HepG2 (cell line): ENCODE results near the gene DENND2D. TPM values are rescaled to one million over a fixed set of nuclear protein-coding genes. Genes with fewer than 3 reads are reported as not detected.

Experiments used
- ATAC-seq: fragments of 200-7000 bp; cut with Tn5 transposase; 3 replicates; pipeline ENCODE4 v1.9.1; 2020; ENCODE audit warnings: mild to moderate bottlenecking, moderate library complexity
- BruUV-seq: library from RNA; stranded (reverse); fragments of 400-500 nt; replicated peaks from 2 replicates; lab custom pipeline; 2021; lab: Mats Ljungman, UMichigan
- CTCF ChIA-PET: fragments of 300-600 bp; formaldehyde crosslinking; extraction: SDS; loops from one replicate; lab custom pipeline; 2021; ENCODE audit warnings: low total read pairs, inconsistent platforms, low intra/inter-chr PET ratio; lab: Yijun Ruan, JAX
- POLR2A ChIA-PET: fragments of 350-600 bp; sonication (Branson Sonifier 250); formaldehyde crosslinking; loops from one replicate; lab custom pipeline; 2020; ENCODE audit warnings: antibody characterized with exemption, inconsistent platforms; lab: Yijun Ruan, JAX
- DNase-seq: peaks from one replicate; pipeline ENCODE4 v3.0.0-alpha.2; 2015; ENCODE audit warnings: low spot score
- FAIRE-seq: peaks from 3 replicates; lab custom pipeline; 2011; peaks lifted over from hg19 to GRCh38; lab: Jason Lieb, UNC
- H2AFZ ChIP-seq: one replicate; pipeline ENCODE4 v1.6.1; 2011; ENCODE audit warnings: low read length, inconsistent platforms
- H3K27ac ChIP-seq: fragments of 300-600 bp; 3 replicates; pipeline ENCODE4 v1.8.0; 2011; ENCODE audit warnings: mixed run types, mild to moderate bottlenecking, mixed read lengths, low read length, inconsistent platforms; ENCODE audit not compliant: insufficient read depth; ENCODE audit errors: extremely low read length
- H3K27me3 ChIP-seq, 2 experiments: fragments of 200-600 bp in 1 of 2; 2 replicates in 1 of 2; 3 replicates in 1 of 2; pipeline versions ENCODE4 v1.6.0 to v1.8.0; 2011; ENCODE audit warnings: low read length in 2 of 2, mild to moderate bottlenecking in 2 of 2, moderate library complexity in 2 of 2, inconsistent platforms in 1 of 2; ENCODE audit not compliant: insufficient read depth in 2 of 2, control insufficient read depth in 1 of 2
- H3K36me3 ChIP-seq, 2 experiments: fragments of 200-600 bp in 1 of 2; replicated peaks in 1 of 2; 2 replicates in 1 of 2; 3 replicates in 1 of 2; pipeline versions ENCODE4 v1.5.1 to v1.8.0; 2011; ENCODE audit warnings: low read length in 2 of 2, inconsistent platforms in 1 of 2; ENCODE audit not compliant: insufficient read depth in 2 of 2, control insufficient read depth in 1 of 2
- H3K4me1 ChIP-seq: 2 replicates; pipeline ENCODE4 v1.5.1; 2012; ENCODE audit warnings: low read length, inconsistent platforms; ENCODE audit not compliant: insufficient read depth
- H3K4me2 ChIP-seq: 2 replicates; pipeline ENCODE4 v1.6.0; 2011; ENCODE audit warnings: low read depth, low read length, inconsistent platforms
- H3K4me3 ChIP-seq, 3 experiments: fragments of 200-600 bp in 1 of 3; sonication (generic), shearing (Covaris generic) in 1 of 3; replicated peaks in 1 of 3; 2 replicates each; pipeline ENCODE4 v1.5.1; 2011 to 2016; ENCODE audit warnings: low read length in 3 of 3, inconsistent platforms in 2 of 3, low read depth in 2 of 3, mild to moderate bottlenecking in 2 of 3, control low read depth in 1 of 3, mixed read lengths in 1 of 3; ENCODE audit not compliant: insufficient read depth in 1 of 3
- H3K79me2 ChIP-seq: one replicate; pipeline ENCODE4 v1.6.1; 2011; ENCODE audit warnings: low read length, inconsistent platforms; ENCODE audit not compliant: insufficient read depth
- H3K9ac ChIP-seq: 2 replicates; pipeline ENCODE4 v1.6.0; 2011; ENCODE audit warnings: mild to moderate bottlenecking, low read depth, low read length, inconsistent platforms; ENCODE audit not compliant: insufficient read depth
- H3K9me3 ChIP-seq: 2 replicates; pipeline ENCODE4 v1.5.1; 2012; ENCODE audit warnings: mild to moderate bottlenecking, low read length
- H4K20me1 ChIP-seq: 2 replicates; pipeline ENCODE4 v1.6.0; 2011; ENCODE audit warnings: inconsistent platforms, mild to moderate bottlenecking, low read length, moderate library complexity; ENCODE audit not compliant: insufficient read depth
- BRCA1 ChIP-seq: sonication (generic); formaldehyde crosslinking; IDR thresholded peaks from 2 replicates; pipeline ENCODE4 v1.4.0; 2020; ENCODE audit warnings: missing genetic modification reagents
- ELF4 ChIP-seq: sonication (generic); formaldehyde crosslinking; IDR thresholded peaks from 2 replicates; pipeline ENCODE4 v1.5.0; 2020; ENCODE audit warnings: missing genetic modification reagents, mild to moderate bottlenecking, moderate library complexity, borderline replicate concordance
- GPN1 ChIP-seq: sonication (generic); formaldehyde crosslinking; IDR thresholded peaks from 2 replicates; pipeline ENCODE4 v1.5.1; 2020; ENCODE audit warnings: missing genetic modification reagents, borderline replicate concordance
- HDAC6 ChIP-seq: fragments of 200-600 bp; sonication (generic); IDR thresholded peaks from 2 replicates; pipeline ENCODE4 v1.7.0; 2017; ENCODE audit warnings: mild to moderate bottlenecking, antibody characterized with exemption, low read length, low read depth
- KDM4B ChIP-seq: sonication (generic); formaldehyde crosslinking; IDR thresholded peaks from 2 replicates; pipeline ENCODE4 v1.4.0; 2020; ENCODE audit warnings: missing genetic modification reagents
- KDM5B ChIP-seq: sonication (generic); formaldehyde crosslinking; IDR thresholded peaks from 2 replicates; pipeline ENCODE4 v1.4.0; 2020; ENCODE audit warnings: missing genetic modification reagents, mild to moderate bottlenecking, borderline replicate concordance
- MED13 ChIP-seq: sonication (generic); formaldehyde crosslinking; IDR thresholded peaks from 2 replicates; pipeline ENCODE4 v1.5.0; 2020; ENCODE audit warnings: missing genetic modification reagents
- RFX5 ChIP-seq: IDR thresholded peaks from 2 replicates; pipeline ENCODE4 v1.6.1; 2011; ENCODE audit warnings: low read depth, low read length, improper control_type of control experiment
- SMARCE1 ChIP-seq: fragments of 450-650 bp; IDR thresholded peaks from 2 replicates; pipeline ENCODE4 v1.6.1; 2017; ENCODE audit warnings: borderline replicate concordance
- TAF15 ChIP-seq: fragments of 200-400 bp; formaldehyde crosslinking; IDR thresholded peaks from one replicate; pipeline ENCODE4 v1.6.1; 2018; ENCODE audit warnings: mild to moderate bottlenecking, low read depth, low read length; ENCODE audit not compliant: poor library complexity, severe bottlenecking
- TCF12 ChIP-seq, 2 experiments: fragments of 450-650 bp in 1 of 2; sonication (generic) in 1 of 2; formaldehyde crosslinking in 1 of 2; IDR thresholded peaks; 2 replicates each; pipeline versions ENCODE4 v1.6.1 to v1.8.0; 2017 to 2022; ENCODE audit warnings: antibody characterized with exemption in 1 of 2, mild to moderate bottlenecking in 1 of 2, missing genetic modification reagents in 1 of 2, moderate library complexity in 1 of 2
- USF2 ChIP-seq, 2 experiments: sonication (generic) in 1 of 2; formaldehyde crosslinking in 1 of 2; IDR thresholded peaks; 2 replicates each; pipeline versions ENCODE4 v1.5.1 to v1.6.1; 2011 to 2020; ENCODE audit warnings: borderline replicate concordance in 1 of 2, low read depth in 1 of 2, low read length in 1 of 2, mild to moderate bottlenecking in 1 of 2, missing genetic modification reagents in 1 of 2, moderate library complexity in 1 of 2
- ZSCAN12 ChIP-seq: sonication (generic); formaldehyde crosslinking; IDR thresholded peaks from 2 replicates; pipeline ENCODE4 v1.9.0; 2021; ENCODE audit warnings: mild to moderate bottlenecking, missing genetic modification reagents
- WGBS: methylation state at CpG from one replicate; pipeline ENCODE4 v1.1.6; 2017; ENCODE audit warnings: low lambda C conversion rate; 5-methylcytosine and 5-hydroxymethylcytosine counted together
- in situ Hi-C: cut with HindIII; loops from 2 replicates; pipeline ENCODE4 v1.10.0; 2017; ENCODE audit warnings: low pct_unique_long_range_greater_than_20kb; ENCODE audit not compliant: extremely low pct_ligation_motif_present
- intact Hi-C: fragments of 100-400 bp; cut with micrococcal nuclease; formaldehyde crosslinking; loops from one replicate; pipeline ENCODE4 v1.10.0; 2022; ENCODE audit not compliant: unreplicated experiment
- polyA plus RNA-seq, 8 experiments: library from polyadenylated mRNA; depleted of rRNA in 3 of 8; stranded (reverse) in 7 of 8; unstranded in 1 of 8; fragments of >200 nt; fragmentation: Illumina TruSeq in 4 of 8; extraction: Trizol in 4 of 8; gene quantifications; 2 replicates each; pipeline versions ENCODE4 v1.2.1 to v1.2.3, GENCODE V29; 2011 to 2016; ENCODE audit warnings: low read depth in 4 of 8, missing spikeins in 1 of 8, mixed read lengths in 1 of 8; ENCODE audit not compliant: insufficient read depth in 1 of 8
- total RNA-seq, 5 experiments: library from RNA; depleted of rRNA; stranded (reverse); fragments of >200 nt; fragmentation: Illumina TruSeq; extraction: Trizol; gene quantifications; 2 replicates each; pipeline ENCODE4 v1.2.3, GENCODE V29; 2016; ENCODE audit warnings: low read depth in 1 of 5

DENND2D gene
- total and polyA plus RNA-seq, 2 of the 13 experiments (the other 11 are each of a cell fraction or from before 2014, with no cell fraction given), result 0.04 TPM; not detected in 1

DNA sequence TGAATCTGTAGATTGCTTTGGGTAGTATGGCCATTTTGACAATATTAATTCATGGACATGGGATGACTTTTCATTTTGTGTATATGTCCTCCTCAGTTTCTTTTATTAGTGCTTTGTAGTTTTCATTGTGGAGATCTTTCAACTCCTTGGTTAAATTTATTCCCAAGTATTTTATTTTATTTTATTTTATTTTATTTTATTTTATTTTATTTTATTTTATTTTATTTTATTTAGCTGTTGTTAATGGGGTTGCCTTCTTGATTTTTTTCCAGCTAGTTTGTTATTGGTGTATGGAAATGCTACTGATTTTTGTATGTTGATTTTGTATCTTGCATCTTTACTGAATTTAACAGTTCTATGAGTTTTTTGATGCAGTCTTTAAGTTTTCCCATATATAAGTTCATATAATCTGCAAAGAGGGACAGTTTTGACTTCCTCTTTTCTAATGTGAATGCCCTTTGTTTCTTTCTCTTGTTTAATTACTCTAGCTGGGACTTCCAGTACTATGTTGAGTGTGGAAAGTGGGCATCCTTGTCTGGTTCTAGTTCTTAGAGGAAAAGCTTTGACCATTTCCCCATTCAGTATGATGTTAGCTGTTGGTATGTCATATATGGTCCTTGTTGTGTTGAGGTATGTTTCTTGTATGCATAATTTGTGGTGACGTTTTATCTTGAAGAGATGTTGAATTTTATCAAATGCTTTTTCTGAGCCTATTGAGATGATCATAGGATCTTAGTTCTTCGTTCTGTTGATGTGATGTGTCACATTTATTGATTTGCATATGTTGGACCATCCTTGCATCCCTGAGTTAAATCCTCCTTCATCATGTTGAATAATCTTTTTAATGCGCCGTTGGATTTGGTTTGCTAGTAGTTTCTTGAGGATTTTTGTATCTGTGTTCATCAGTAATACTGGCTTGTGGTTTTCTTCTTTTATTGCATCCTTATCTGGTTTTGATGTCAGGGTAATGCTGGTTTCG is 46.1 kb downstream of the DENND2D start (continued):
- TF ChIP-seq KDM4B (CRISPR knock-in tag) (no peak), KDM5B (CRISPR knock-in tag) (no peak), ZSCAN12 (CRISPR knock-in tag) (no peak), TAF15 (no peak), RFX5 (no peak)

DNA sequence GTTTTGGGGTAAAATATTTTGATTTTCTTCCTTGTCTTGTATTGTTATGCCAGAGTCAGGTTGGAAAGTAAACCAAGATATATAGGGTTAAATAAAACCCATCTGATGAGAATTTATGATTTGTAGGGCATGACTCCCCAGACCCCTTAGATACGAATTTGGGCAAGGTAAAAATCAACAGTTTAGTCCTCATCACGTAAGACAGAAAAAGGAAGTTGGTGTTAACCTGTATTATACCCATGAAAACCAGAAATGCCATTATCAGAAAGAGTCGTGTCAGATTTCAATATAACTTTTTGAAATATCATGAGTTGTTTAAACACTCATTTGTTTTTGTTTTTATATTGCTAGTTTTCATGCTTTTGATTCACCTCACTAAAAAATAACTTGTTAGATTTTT is 48.6 kb downstream of the DENND2D start:
- H3K4me2 ChIP-seq, result no peak overlapping the region
- H3K4me1 ChIP-seq, result no peaks in the 10 kb centered on the region
- 98% methylated on average over 3 of the region's 3 CpGs for WGBS
- in situ Hi-C loops, result no loop called here
- no TSS peak for BruUV-seq
- TF ChIP-seq HDAC6 (no peak), BRCA1 (CRISPR knock-in tag) (no peak), SMARCE1 (no peak), MED13 (CRISPR knock-in tag) (no peak), TCF12 (IDR thresholded peaks at IDR 0.05) (no peak), TCF12 (CRISPR knock-in tag; IDR thresholded peaks at IDR 0.05) (no peak), USF2 (IDR thresholded peaks at IDR 0.05; ENCODE audit: low read depth, low read length) (no peak), USF2 (CRISPR knock-in tag; IDR thresholded peaks at IDR 0.05; ENCODE audit: borderline replicate concordance) (no peak), GPN1 (CRISPR knock-in tag) (no peak), ELF4 (no peak)
- intact Hi-C loops, result no loop called here
- H4K20me1 ChIP-seq, result no peaks in the 10 kb centered on the region; the same call in 1 of the 2 replicates
- H3K9ac ChIP-seq, result no peak overlapping the region
- no peak for FAIRE-seq
- peaks cover 58% of the 10 kb centered on the region for H3K79me2 ChIP-seq
- H3K36me3 ChIP-seq, result peaks cover 11 to 62% of the 10 kb centered on the region in 2 experiments
- no peak overlapping the region for H2AFZ ChIP-seq
- ChIA-PET POLR2A (no interaction called here), CTCF (no interaction called here)
- ATAC-seq, result no peak
- no peaks in the 10 kb centered on the region for H3K9me3 ChIP-seq
- H3K27me3 ChIP-seq, result no peaks in the 10 kb centered on the region
- H3K27ac ChIP-seq, result no peak overlapping the region
- no peak overlapping the region for H3K4me3 ChIP-seq
- no peak for DNase-seq
